WTC11 (cell line): ENCODE results near the gene HRH3.

Source experiments
- ETV6 ChIP-seq: sonication (generic); formaldehyde crosslinking; IDR thresholded peaks from 2 replicates; pipeline ENCODE4 v1.8.1; 2022; ENCODE audit warnings: mild to moderate bottlenecking, missing genetic modification reagents
- FOXJ3 ChIP-seq: sonication (generic); formaldehyde crosslinking; IDR thresholded peaks from 2 replicates; pipeline ENCODE4 v1.9.0; 2021; ENCODE audit warnings: missing genetic modification reagents, mild to moderate bottlenecking, borderline replicate concordance
- FOXK1 ChIP-seq: sonication (generic); formaldehyde crosslinking; IDR thresholded peaks from 2 replicates; pipeline ENCODE4 v1.8.0; 2022; ENCODE audit warnings: mild to moderate bottlenecking, moderate library complexity, missing genetic modification reagents
- GABPB1 ChIP-seq: sonication (generic); formaldehyde crosslinking; IDR thresholded peaks from 2 replicates; pipeline ENCODE4 v1.8.1; 2023; ENCODE audit warnings: mild to moderate bottlenecking, missing genetic modification reagents
- NR3C1 ChIP-seq: sonication (generic); formaldehyde crosslinking; conservative IDR thresholded peaks from 2 replicates; pipeline ENCODE4 v1.8.1; 2023; ENCODE audit warnings: low read depth, mild to moderate bottlenecking, missing genetic modification reagents
- SMAD3 ChIP-seq: sonication (generic); formaldehyde crosslinking; IDR thresholded peaks from 2 replicates; pipeline ENCODE4 v1.8.0; 2022; ENCODE audit warnings: missing genetic modification reagents, mild to moderate bottlenecking, borderline replicate concordance
- TCF7 ChIP-seq: sonication (generic); formaldehyde crosslinking; IDR thresholded peaks from 2 replicates; pipeline ENCODE4 v1.8.0; 2022; ENCODE audit warnings: mild to moderate bottlenecking, low read depth, missing genetic modification reagents, moderate library complexity
- TEAD1 ChIP-seq: sonication (generic); formaldehyde crosslinking; IDR thresholded peaks from 2 replicates; pipeline ENCODE4 v1.8.0; 2022; ENCODE audit warnings: mild to moderate bottlenecking, missing genetic modification reagents
- TF ChIP-seq, protein P1 (sequence below): fragments of 200-600 bp; IDR thresholded peaks from 2 replicates; pipeline ENCODE4 v1.8.0; 2022; ENCODE audit warnings: antibody characterized with exemption
- TF ChIP-seq, protein P2 (sequence below): sonication (generic); formaldehyde crosslinking; IDR thresholded peaks from 2 replicates; pipeline ENCODE4 v1.8.1; 2022; ENCODE audit warnings: low read depth, missing genetic modification reagents, borderline replicate concordance
- TF ChIP-seq, protein P3 (sequence below): fragments of 250-450 bp; sonication (Bioruptor Pico); conservative IDR thresholded peaks from 2 replicates; pipeline ENCODE4 v1.9.0; 2021; ENCODE audit warnings: mild to moderate bottlenecking
- TF ChIP-seq, protein P4 (sequence below): sonication (generic); formaldehyde crosslinking; IDR thresholded peaks from 2 replicates; pipeline ENCODE4 v1.8.1; 2023; ENCODE audit warnings: mild to moderate bottlenecking, moderate library complexity, missing genetic modification reagents
- TF ChIP-seq, protein P5 (sequence below): sonication (generic); formaldehyde crosslinking; conservative IDR thresholded peaks from 2 replicates; pipeline ENCODE4 v1.8.1; 2023; ENCODE audit warnings: mild to moderate bottlenecking, low read depth, missing genetic modification reagents, moderate library complexity
- TF ChIP-seq, protein P6 (sequence below): sonication (generic); formaldehyde crosslinking; IDR thresholded peaks from 2 replicates; pipeline ENCODE4 v1.8.0; 2022; ENCODE audit warnings: mild to moderate bottlenecking, missing genetic modification reagents

DNA sequence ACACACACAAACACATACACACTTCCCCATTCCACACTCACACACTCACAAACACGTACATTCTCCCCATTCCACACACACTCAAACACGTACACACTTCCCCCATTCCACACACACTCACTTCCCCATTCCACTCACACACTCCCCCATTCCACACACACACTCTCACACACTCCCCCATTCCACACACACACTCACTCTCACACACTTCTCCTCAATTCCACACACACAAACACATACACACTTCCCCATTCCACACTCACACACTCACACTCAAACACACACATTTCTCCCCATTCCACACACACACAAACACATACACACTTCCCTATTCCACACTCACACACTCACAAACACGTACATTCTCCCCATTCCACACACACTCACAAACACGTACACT is 9.6 kb upstream of the HRH3 start:
- no peak for TF ChIP-seq TCF7
- no peak for TF ChIP-seq GABPB1 (CRISPR knock-in tag)
- TF ChIP-seq, protein P1, sequence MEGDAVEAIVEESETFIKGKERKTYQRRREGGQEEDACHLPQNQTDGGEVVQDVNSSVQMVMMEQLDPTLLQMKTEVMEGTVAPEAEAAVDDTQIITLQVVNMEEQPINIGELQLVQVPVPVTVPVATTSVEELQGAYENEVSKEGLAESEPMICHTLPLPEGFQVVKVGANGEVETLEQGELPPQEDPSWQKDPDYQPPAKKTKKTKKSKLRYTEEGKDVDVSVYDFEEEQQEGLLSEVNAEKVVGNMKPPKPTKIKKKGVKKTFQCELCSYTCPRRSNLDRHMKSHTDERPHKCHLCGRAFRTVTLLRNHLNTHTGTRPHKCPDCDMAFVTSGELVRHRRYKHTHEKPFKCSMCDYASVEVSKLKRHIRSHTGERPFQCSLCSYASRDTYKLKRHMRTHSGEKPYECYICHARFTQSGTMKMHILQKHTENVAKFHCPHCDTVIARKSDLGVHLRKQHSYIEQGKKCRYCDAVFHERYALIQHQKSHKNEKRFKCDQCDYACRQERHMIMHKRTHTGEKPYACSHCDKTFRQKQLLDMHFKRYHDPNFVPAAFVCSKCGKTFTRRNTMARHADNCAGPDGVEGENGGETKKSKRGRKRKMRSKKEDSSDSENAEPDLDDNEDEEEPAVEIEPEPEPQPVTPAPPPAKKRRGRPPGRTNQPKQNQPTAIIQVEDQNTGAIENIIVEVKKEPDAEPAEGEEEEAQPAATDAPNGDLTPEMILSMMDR = no peak
- TF ChIP-seq, protein P2, sequence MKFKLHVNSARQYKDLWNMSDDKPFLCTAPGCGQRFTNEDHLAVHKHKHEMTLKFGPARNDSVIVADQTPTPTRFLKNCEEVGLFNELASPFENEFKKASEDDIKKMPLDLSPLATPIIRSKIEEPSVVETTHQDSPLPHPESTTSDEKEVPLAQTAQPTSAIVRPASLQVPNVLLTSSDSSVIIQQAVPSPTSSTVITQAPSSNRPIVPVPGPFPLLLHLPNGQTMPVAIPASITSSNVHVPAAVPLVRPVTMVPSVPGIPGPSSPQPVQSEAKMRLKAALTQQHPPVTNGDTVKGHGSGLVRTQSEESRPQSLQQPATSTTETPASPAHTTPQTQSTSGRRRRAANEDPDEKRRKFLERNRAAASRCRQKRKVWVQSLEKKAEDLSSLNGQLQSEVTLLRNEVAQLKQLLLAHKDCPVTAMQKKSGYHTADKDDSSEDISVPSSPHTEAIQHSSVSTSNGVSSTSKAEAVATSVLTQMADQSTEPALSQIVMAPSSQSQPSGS (CRISPR knock-in tag) = no peak
- TF ChIP-seq, protein P3, sequence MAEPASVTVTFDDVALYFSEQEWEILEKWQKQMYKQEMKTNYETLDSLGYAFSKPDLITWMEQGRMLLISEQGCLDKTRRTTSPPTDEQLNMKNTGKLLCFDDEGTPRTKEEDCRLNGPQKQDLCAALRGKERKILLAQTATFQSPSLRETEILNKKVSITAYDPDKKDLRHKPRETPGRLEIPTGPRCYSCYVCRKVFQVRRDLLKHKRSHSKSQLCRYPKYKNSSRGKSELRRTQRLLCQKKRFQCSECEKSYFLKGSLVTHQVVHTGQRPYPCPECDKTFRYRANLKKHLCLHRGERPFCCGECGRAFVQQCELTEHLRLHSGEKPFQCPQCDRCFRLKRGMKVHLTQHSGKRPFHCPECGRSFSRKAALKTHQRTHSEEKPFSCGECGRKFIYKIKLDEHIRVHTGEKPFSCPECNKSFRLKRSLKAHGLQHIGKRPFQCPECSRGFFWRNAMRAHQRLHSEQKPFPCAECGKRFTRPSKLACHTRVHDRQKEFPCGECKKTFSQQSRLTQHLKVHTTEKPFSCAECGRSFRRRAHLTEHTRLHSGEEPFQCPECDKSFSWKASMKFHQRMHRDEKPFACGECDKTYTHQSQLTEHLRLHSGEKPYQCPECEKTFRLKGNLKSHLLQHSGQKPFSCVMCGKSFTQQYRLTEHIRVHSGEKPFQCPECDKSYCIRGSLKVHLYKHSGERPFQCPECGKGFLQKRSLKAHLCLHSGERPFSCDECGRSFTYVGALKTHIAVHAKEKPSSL = no peak
- no peak for TF ChIP-seq TEAD1 (CRISPR knock-in tag)
- TF ChIP-seq, protein P4, sequence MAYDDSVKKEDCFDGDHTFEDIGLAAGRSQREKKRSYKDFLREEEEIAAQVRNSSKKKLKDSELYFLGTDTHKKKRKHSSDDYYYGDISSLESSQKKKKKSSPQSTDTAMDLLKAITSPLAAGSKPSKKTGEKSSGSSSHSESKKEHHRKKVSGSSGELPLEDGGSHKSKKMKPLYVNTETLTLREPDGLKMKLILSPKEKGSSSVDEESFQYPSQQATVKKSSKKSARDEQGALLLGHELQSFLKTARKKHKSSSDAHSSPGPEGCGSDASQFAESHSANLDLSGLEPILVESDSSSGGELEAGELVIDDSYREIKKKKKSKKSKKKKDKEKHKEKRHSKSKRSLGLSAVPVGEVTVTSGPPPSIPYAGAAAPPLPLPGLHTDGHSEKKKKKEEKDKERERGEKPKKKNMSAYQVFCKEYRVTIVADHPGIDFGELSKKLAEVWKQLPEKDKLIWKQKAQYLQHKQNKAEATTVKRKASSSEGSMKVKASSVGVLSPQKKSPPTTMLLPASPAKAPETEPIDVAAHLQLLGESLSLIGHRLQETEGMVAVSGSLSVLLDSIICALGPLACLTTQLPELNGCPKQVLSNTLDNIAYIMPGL (CRISPR knock-in tag) = no peak
- no peak for TF ChIP-seq SMAD3 (CRISPR knock-in tag)
- no peak for TF ChIP-seq FOXK1
- no peak for TF ChIP-seq ETV6 (CRISPR knock-in tag)
- TF ChIP-seq FOXJ3 (CRISPR knock-in tag) = no peak
- TF ChIP-seq NR3C1 (CRISPR knock-in tag) = no peak
- TF ChIP-seq, protein P5, sequence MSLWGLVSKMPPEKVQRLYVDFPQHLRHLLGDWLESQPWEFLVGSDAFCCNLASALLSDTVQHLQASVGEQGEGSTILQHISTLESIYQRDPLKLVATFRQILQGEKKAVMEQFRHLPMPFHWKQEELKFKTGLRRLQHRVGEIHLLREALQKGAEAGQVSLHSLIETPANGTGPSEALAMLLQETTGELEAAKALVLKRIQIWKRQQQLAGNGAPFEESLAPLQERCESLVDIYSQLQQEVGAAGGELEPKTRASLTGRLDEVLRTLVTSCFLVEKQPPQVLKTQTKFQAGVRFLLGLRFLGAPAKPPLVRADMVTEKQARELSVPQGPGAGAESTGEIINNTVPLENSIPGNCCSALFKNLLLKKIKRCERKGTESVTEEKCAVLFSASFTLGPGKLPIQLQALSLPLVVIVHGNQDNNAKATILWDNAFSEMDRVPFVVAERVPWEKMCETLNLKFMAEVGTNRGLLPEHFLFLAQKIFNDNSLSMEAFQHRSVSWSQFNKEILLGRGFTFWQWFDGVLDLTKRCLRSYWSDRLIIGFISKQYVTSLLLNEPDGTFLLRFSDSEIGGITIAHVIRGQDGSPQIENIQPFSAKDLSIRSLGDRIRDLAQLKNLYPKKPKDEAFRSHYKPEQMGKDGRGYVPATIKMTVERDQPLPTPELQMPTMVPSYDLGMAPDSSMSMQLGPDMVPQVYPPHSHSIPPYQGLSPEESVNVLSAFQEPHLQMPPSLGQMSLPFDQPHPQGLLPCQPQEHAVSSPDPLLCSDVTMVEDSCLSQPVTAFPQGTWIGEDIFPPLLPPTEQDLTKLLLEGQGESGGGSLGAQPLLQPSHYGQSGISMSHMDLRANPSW (CRISPR knock-in tag) = no peak
- TF ChIP-seq, protein P6, sequence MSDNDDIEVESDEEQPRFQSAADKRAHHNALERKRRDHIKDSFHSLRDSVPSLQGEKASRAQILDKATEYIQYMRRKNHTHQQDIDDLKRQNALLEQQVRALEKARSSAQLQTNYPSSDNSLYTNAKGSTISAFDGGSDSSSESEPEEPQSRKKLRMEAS = no peak
